Measurements from ENCODE around the gene LUC7L3.

- TF ChIP-seq POLR2AphosphoS5 (IDR thresholded peaks at IDR 0.05; ENCODE audit: low read depth, low read length) (no peak), CTCF (IDR thresholded peaks at IDR 0.05 in 2 of 3, conservative IDR thresholded peaks at IDR 0.05 in 1 of 3; ENCODE audit: borderline replicate concordance in 1 of 3, insufficient read depth in 1 of 3, low read depth in 2 of 3, low read length in 2 of 3) (no peak), EZH2phosphoT487 (IDR thresholded peaks at IDR 0.05; ENCODE audit: borderline replicate concordance) (no peak), RAD21 (IDR thresholded peaks at IDR 0.05; ENCODE audit: low read depth) (no peak), YY1 (IDR thresholded peaks at IDR 0.05; ENCODE audit: extremely low read depth, insufficient replicate concordance, low read depth, low read length) (no peak), FOSL1 (IDR thresholded peaks at IDR 0.05; ENCODE audit: low read depth) (no peak), SRF (IDR thresholded peaks at IDR 0.05; ENCODE audit: low read depth) (no peak), ATF3 (IDR thresholded peaks at IDR 0.05) (no peak), CEBPB (IDR thresholded peaks at IDR 0.05; ENCODE audit: low read depth) (no peak), MAX (IDR thresholded peaks at IDR 0.05) (no peak), ZBTB33 (IDR thresholded peaks at IDR 0.05; ENCODE audit: extremely low read depth, insufficient replicate concordance, low read length) (no peak), SP1 (IDR thresholded peaks at IDR 0.05; ENCODE audit: low read depth) (no peak)
These were observed 66.7 kb downstream of the LUC7L3 start for GRCh38 chr17:50785946-50786570.
